Activated T-cell treated with anti-CD3 and anti-CD28 coated beads, Interleukin-2, amount 50 U/mL, for 4 hours (primary cell): Measurements from ENCODE around the gene GSTA5. TPM values are rescaled to one million over a fixed set of nuclear protein-coding genes. Genes with fewer than 3 reads are reported as not detected.
"Not testable (repeated sequence)": the region's sequence is repeated elsewhere in the genome, so short reads cannot be mapped to it uniquely, and the experiment has no call there.

Experiments used
- ATAC-seq, 2 donors: fragments of 200-7000 bp; cut with Tn5 transposase; one replicate each; pipeline ENCODE4 v1.10.0; 2021
- DNase-seq: peaks from one replicate; pipeline ENCODE4 v3.0.0-alpha.2; 2020
- H3K27me3 Mint-ChIP-seq: one replicate; pipeline ENCODE4 v1.8.0; 2021; ENCODE audit warnings: low read depth, mixed read lengths
- H3K36me3 Mint-ChIP-seq: one replicate; pipeline ENCODE4 v1.8.0; 2022; ENCODE audit warnings: mixed read lengths; ENCODE audit not compliant: insufficient read depth
- H3K4me1 Mint-ChIP-seq: one replicate; pipeline ENCODE4 v1.8.0; 2021; ENCODE audit warnings: low read depth, mixed read lengths
- H3K4me3 Mint-ChIP-seq: one replicate; pipeline ENCODE4 v1.8.0; 2021; ENCODE audit warnings: mild to moderate bottlenecking, moderate library complexity, mixed read lengths
- H3K9me3 Mint-ChIP-seq: one replicate; pipeline ENCODE4 v1.8.0; 2021; ENCODE audit warnings: mixed read lengths
- total RNA-seq, 3 donors: library from RNA; stranded (reverse); gene quantifications; one replicate each; pipeline ENCODE4 v1.2.1, GENCODE V29; 2021

The GSTA5 gene
- total RNA-seq, 3 donors from 2014 or later = not detected

DNA sequence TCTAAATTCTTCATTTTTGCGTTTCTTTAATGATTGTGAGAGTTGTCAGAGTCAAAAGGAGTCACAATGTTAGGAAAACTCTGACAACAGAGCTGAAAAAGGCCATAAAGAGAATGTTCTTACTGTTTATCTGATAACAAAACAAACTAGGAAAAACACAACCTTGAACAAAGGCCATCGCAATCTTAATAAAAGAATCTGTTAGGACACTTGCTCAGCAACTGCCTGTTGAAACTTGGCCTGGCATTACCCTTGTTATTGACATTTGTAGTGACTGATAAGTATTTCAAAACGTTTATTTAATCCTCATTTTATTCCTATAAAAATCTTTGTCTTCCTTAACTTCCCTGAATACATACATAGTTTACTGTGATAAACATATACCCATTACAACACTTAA, 52.7 kb downstream of the GSTA5 start:
- no peaks in the 10 kb centered on the region for H3K4me1 Mint-ChIP-seq
- no peak overlapping the region for H3K4me3 Mint-ChIP-seq
- ATAC-seq = no peak
- peaks cover 4% of the 10 kb centered on the region for H3K9me3 Mint-ChIP-seq
- DNase-seq = no peak
- H3K36me3 Mint-ChIP-seq = no peaks in the 10 kb centered on the region
- peaks cover 3% of the 10 kb centered on the region for H3K27me3 Mint-ChIP-seq

DNA sequence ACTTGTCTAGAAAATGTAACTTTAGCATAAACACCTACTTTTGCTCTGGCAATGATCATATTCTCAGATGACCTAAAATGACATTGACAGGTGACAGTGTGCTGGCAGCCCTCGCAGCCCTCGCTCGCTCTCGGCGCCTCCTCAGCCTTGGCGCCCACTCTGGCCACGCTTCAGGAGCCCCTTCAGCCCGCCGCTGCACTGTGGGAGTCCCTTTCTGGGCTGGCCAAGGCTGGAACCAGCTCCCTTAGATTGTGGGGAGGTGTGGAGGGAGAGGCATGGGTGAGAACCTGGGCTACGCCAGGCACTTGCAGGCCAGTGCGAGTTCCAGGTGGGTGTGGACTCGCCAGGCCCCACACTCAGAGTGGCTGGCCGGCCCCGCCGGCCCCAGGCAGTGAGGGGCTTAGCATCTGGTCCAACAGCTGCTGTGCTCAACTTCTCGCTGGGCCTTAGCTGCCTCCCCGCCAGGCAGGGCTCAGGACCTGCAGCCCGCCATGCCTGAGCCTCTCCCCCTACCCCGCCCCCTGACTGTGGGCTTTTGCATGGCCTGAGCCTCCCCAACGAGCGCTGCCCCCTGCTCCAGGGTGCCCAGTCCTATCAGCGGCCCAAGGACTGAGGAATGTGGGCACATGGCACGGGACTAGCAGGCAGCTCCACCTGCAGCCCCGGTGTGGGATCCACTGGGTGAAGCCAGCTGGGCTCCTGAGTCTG, 54.2 kb downstream of the GSTA5 start:
- Mint-ChIP-seq H3K9me3 (no peaks in the 10 kb centered on the region), H3K4me3 (no peak overlapping the region), H3K4me1 (no peaks in the 10 kb centered on the region), H3K36me3 (no peaks in the 10 kb centered on the region), H3K27me3 (peaks cover 6% of the 10 kb centered on the region)
- no peak for ATAC-seq
- no peak for DNase-seq

DNA sequence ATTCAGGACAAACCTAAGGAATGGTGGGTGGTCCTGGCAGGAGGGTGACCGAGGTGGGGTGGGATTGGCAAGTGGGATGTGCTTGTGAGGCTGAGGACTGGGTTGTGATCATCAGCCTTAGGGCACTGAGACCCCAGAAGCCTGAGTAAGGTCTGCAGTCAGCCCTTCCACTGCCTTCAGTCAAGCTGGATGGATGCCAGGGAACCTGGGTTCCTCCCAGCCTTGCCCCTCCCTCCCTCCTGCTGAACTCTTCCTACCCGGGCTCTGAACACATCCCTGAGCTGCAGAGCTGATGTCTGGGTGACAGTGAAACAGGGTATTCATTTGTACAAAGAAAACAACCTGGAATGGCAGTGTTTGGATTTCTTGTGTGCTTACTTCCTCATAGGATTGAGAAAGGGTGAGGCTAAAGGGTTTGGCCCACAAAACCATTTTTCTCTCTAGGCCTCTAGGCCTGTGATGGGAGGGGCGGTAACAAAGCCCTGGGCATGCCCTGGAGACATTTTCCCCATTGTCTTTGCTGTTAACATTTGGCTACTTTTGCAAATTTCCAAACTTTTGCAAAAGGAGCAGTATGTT, 57.8 kb downstream of the GSTA5 start:
- H3K4me3 Mint-ChIP-seq = not testable (repeated sequence)

DNA sequence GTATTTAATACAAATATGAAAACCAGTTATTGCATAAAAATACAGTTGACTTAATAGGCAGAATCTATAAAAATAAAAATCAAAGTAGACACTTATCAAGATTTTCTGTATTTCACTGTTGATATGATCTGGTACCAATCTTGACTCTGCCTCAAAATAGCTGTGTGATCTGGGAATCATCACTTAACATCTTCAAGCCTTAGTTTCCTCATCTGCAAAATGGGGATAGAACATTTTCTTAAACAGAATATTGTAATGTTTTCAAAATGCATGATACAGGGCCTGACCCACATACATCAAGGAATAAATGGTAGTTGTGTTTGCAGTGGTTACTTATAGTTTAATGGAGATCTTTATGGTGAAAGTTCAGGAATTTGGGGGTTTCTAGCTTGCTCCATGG, 58.4 kb downstream of the GSTA5 start:
- not testable (repeated sequence) for H3K4me1 Mint-ChIP-seq

More for the DNA sequence above, 57.8 kb downstream of the GSTA5 start:
- ATAC-seq, H3K4me1 Mint-ChIP-seq, H3K9me3 Mint-ChIP-seq, H3K36me3 Mint-ChIP-seq, DNase-seq: not testable (repeated sequence)
- peaks cover 12% of the 10 kb centered on the region for H3K27me3 Mint-ChIP-seq

More for the DNA sequence above, 58.4 kb downstream of the GSTA5 start:
- ATAC-seq, H3K9me3 Mint-ChIP-seq, H3K4me3 Mint-ChIP-seq, H3K36me3 Mint-ChIP-seq, DNase-seq: not testable (repeated sequence)
- peaks cover 14% of the 10 kb centered on the region for H3K27me3 Mint-ChIP-seq

Other genes starting within 250 kb of the GSTA5 start
- gene TMEM14A, start 169.7 kb downstream of the GSTA5 start, total RNA-seq = 1 to 10 TPM; 6.6 to 9.7 (median 6.7) TPM
- gene GSTA2, start 77.3 kb downstream of the GSTA5 start, total RNA-seq = not detected
- under 1 TPM in 1 of 3 donors, not detected in 2; 0.18 TPM for gene GSTA1, start 37.0 kb downstream of the GSTA5 start, total RNA-seq
- not detected for gene GSTA3, start 68.9 kb upstream of the GSTA5 start, total RNA-seq
- 1 to 10 TPM; 3.7 to 5.2 (median 3.9) TPM for gene GSTA4, start 154.5 kb upstream of the GSTA5 start, total RNA-seq
- gene CILK1, start 221.0 kb upstream of the GSTA5 start, total RNA-seq = 1 to 10 TPM; 2.6 to 3.6 (median 3.2) TPM
- 10 to 100 TPM; 46.6 to 49.2 (median 49.0) TPM for gene FBXO9, start 224.6 kb upstream of the GSTA5 start, total RNA-seq